GM21737 (cell line): Measurements from ENCODE around the gene SDS.

ENCODE experiments used
- ATAC-seq: cut with Tn5 transposase; IDR thresholded peaks from one replicate; pipeline ENCODE4 v1.9.1; 2021; ENCODE audit warnings: mild to moderate bottlenecking, moderate library complexity; ENCODE audit not compliant: unreplicated experiment

SDS gene

DNA sequence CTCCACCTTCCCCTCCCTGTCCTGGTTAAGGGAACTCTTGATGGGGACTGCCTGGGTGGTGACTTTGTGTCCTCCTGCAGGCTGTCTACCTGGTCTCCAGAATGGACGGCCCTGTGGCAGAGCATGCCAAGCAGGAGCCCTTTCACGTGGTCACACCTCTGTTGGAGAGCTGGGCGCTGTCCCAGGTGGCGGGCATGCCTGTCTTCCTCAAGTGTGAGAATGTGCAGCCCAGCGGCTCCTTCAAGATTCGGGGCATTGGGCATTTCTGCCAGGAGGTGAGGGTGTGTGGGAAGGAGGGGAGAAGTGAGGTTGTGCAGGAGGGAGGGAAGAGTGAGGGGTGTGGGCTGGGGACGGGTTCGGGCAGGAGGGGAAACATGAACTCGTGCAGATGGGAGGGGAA is 24.2 kb upstream of the SDS start:
- ATAC-seq = no peak

DNA sequence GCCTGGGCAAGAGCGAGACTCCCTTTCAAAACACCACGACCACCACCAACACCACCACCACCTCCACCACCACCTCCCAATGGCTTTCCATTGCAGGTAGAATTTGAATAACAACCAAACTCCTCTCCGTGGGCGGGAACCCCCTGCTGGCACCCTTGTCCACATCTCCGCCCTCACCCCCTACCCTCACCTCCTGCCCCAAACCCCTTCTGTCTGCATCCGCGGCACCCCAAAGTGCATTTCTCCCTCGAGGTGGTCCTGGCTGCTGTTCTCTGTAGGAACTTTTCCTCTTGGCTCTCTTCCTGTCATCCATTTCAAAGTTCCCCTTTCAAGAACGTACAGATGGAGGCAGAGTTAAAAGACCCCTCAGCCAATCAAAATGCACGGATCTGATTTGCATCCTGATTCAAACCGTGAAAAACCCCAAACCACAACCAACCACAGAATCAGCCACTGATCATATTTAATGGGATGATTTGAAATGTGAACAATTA is 22.3 kb upstream of the SDS start:
- ATAC-seq = no peak

DNA sequence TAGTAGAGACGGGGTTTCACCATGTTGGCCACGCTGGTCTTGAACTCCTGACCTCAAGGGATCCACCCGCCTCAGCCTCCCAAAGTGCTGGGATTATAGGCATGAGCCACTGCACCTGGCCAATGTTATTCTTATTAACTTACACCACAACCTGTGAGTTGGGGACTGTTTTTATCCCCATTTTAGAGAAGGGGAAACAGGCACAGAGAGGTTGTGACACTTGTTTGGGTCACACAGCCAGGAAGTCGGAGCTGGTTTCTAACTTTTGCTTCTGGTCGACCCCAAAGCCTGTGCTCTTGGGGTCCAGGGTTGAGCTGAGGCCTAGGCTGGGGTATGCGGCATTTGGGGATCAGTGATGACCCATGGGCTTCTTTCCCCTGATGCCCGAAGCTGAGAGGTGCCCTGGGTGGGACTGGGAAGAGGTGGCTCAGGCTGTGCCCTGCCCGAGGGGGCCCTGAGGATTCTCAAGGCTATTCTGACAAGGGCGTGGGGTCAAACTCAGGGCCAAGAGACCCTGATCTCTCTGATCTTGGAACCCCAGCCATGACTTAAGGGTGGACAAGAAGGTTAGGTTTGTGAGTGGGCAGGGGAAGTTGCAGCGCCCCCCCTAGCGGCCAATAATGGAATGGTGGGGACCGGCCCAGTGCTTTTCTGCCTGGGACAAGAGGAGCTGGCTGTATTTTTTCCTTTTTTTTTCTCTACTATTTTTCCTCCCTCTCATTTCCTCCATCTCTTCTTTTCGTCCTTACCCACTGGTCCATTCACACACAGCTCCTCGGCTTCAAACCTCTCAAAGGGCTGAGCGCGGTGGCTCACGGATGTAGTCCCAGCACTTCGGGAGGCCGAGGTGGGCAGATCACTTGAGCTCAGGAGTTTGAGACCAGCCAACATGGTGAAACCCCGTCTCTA is 21.5 kb upstream of the SDS start:
- ATAC-seq = no peak

DNA sequence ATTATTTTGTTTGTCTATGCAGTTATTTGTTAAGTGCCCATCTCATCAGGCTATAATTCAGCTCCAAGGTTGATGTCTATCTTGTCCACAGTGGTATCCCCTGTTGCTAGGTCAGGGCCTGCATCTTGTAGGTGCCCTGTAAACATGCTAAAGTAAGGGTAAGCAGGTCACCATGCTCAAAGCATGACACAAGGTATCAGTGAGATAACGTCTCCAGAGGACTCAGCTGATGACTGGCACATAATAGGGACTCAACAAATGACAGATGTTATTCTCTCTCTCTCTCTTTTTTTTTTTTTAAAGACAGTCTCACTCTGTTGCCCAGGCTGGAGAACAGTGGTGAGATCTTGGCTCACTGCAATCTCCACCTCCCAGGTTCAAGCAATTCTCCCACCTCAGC is 20.8 kb upstream of the SDS start:
- no peak for ATAC-seq

DNA sequence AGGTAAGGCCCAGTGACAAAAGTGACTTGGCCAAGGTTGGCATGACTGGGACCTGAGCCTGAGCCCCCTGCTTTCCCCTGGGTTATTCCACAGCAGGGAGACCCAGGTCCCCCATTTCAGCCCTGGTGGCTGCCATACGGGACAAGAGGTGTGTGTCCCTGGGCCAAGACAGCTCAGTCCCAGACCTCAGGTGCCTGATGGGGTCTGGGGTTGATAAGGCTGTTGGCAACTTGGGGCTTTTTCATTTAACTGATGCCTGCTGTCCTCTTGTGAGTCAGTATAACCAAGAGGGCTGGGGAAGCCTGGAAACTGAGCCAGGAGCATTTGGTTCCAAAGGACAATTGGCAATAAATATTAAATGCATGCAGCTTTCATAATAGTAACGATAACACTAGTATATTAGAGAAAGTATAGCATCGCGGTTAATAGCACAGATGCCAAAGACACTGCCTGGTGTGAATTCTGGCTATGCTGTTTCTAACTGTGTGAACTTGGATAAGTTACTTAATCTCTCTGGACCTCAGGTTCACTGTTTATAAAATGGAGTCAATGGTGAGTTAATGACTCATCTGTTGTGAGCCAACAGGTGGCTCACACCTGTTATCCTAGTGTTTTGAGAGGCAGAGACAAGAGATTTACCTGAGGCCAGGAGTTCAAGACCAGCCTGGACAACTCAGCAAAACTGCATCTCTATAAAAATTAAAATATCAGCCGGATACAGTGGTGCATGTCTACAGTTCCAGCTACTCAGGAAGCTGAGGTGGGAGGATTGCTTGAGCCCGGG is 19.4 kb upstream of the SDS start:
- ATAC-seq = no peak

DNA sequence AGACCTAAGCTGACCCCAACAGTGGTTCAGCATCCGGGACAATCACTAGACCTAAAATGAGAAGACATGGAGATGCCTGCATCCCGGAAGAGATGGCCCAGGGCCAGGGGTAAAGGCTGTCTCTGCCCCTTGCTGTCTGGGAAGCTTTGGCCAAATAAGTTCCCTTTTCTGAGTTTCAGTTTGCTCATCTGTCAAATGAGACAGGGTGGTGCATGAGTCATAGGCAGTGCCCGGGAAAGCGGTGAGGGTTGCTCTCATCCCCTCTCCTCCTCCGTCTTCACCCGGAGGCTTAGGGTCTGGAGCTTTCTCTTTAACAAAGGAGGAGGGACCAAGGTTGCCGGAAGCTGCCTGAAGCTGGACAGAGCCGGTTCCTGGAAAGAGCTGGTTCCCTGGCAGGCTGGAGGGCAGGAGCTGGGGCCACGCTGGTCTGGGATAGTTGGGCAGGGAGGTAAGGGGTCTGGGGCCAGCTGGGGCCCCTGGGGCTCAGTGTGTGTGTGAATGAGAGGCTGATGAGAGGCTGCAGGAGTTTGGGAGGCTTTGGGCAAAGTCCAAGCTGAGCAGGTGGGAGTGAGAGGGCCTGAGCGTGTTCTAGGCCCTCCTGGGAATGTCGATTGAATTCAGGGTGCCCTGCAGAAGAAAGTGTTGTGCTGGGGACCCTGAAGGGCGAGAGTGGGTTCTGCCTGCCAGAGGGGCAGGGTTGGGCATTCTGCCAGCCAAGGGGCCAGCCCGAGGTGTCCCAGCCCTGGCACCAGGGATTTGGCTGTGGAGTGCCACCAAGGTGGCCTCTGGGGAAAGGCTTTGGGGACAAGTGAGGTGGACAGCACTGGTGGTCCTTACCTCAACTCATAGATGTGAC is 18.6 kb upstream of the SDS start, which contains the start of gene SDSL:
Gene SDSL, plus strand, starts transcription at position 351 of the 856 bp plus-strand sequence. CDS start 5,603 bp downstream, outside the sequence.
- ATAC-seq = peak; percentile 88

DNA sequence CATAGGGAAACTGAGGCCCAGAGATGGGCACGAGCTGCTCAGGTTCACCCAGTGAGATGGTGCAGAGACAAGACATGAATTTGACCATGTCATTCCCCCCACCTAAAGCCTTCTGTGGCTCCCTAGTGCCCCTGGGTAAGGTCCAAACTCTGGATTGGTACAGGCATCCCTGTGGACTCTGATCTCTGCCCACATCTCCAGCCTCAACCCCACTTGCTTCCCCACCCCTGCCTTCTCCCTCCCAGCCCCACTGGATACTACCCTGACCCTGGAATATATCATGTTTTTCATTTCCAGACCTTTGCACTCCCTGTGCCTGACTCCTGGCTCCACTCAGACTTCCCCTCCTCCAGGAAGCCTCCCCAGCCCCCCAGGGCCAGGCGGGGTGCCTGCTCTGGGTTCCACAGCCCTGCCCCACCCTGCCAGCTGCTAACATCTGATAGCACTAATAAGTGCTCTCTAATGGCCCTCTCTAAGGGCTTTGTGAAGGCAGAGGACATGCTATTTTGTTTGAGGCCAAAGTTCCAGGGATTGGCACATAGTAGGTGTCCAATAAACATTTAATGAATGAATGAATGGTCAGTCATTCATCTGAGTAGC is 17.4 kb upstream of the SDS start:
- ATAC-seq = no peak

DNA sequence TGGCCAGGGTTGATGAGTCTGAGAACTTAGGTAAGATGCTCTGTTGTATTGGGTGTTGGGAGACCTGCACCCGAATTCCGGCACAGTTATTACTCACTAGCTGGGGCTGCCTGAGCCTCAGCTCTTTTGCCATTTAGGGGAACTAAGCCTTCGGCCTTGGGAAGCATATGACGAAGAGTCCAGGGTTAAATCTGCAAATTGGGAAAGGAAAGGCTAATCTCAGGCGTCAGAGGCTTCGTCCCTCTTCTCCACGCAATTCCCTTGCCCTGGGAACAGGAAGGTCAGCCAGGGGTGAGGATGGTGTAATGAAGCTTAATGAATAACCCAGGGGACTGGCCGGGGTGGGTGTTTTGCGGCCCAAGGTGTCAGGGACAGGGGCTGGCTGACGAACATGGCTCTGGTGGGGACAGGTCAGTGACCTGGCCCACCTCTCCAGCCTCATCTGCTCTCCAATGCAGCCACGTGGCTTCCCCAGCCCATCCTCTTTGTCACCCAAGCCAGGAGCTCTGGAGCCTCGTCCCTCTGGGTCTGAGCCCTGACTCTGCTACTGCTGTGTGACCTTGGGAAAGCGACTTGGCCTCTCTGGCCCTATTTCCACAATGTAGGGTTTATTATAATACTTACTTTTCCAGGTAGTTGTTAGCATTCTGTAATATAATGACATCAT is 14.7 kb upstream of the SDS start:
- no peak for ATAC-seq

DNA sequence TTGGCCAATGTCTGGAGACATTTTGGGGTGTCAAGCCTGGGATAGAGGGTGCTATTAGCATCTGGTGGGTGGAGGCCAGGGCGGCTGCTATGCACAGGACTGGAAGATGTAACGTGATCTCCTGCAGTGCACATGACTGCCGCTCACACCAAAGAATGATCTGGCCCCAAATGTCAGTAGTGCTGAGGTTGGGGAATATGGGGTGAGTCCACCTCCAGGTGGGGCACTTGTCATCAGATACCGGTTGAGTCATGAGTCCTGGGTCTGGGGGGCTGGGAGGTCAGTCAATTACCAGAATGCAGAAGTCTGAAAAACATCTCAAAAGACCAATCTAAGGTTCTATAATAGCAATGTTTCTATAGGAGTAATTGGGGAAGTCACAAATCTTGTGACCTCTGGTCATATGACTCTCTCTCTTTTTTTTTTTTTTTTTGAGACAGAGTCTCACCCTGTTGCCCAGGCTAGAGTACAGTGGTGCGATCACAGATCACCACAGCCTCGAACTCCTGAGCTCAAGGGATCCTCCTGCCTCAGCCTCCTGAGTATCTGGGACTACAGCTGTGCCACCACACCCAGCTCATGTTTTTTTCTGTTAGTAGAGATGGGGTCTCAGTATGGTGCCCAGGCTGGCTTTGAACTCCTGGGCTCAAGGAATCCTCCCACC is 12.5 kb upstream of the SDS start:
- ATAC-seq = no peak

DNA sequence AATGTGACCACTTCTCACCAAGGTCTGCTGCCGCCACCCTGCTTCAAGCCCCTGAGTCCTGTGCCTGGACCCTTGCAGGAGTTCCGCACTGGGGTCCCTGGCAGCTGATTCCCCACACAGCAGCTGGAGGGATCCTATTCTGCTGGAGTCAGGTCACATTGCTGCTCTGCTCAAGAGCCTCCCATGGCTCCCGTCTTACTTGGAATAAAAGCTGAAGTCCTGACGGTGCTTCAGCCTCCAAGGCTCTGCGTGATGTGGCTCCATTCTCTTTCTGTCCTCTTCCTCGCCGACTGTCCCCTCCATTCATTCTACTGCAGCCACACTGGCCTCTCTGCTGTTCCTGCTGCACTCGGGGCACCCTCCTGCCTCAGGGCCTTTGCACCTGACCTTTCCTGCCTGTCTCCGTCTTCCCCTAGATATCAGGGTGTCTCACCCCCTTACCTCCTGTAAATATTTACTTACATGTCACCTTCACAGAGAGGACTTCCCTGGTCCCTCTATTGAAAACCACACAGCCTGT is 10.9 kb upstream of the SDS start:
- no peak for ATAC-seq

DNA sequence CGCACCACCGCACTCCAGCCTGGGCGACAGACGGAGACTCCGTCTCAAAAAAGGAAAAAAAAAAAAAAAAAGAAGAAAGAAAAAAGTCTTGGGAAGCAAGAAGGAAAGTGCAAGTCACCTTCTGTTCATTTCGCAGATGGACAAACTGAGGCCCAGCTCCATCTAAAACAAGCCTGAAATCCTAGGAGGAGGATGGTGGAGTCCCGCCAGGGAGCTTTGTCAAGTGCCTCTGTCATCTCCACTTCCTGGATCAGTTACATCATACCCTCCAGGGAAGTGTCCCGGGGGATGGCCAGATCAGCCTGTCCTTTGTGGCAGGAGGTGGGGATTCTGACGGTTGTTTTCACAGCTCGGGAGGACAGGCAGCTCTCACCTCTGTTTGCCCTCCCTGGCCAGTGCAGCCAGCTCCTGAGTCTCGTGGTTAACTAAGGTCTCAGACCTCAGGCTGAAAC is 9.8 kb upstream of the SDS start:
- no peak for ATAC-seq

DNA sequence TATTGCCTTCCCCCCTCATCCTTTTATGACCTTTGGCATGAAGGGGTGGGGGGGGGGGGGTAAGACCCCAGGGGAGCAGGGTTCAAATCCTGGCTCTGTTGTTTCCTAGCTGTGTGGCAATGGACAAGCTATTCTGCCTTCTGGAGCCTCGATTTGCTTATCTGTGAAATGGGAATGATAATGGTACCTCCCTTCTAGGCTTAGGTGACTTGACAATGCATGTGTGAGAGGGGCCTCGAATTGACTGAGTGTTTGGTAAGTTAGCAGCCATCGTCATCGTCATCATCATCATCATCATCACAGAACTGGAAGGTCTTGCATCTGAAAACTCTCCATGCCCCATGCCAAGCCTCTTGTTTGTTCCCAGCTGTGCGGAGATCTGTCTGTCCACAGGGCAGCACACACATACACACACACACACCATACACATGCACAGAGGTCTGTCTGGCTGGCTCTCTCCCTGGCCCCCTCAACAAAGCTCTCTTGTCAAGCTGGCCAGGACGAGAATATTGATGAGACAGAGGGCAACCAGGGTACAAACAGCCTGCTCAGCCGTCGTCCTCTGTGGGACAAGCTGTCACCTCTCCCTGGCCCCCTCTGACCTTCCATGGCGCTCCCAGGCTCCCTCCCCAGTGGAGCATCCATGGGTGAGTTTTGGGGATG is 5.9 kb upstream of the SDS start:
- no peak for ATAC-seq

DNA sequence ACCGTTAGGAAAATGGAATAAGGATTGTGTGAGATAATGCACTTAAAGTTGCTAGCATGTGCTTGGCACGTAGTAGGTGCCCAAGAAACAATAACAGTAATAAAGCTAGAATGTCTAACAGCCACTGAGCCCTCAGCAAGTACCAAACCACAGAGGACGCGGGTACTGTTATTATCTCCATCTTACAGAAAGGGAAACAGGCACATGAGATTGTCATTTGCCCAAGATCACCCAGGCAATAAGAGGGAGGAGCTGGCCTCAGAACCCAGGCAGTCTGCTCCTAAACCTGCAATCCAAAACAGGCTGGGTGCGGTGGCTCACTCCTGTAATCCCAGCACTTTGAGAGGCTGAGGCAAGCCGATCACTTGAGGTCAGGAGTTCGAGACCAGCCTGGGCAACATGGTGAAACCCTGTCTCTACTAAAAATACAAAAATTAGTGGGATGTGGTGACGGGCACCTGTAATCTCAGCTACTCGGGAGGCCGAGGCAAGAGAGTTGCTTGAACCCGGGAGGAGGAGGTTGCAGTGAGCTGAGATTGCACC is 5.1 kb upstream of the SDS start:
- no peak for ATAC-seq

DNA sequence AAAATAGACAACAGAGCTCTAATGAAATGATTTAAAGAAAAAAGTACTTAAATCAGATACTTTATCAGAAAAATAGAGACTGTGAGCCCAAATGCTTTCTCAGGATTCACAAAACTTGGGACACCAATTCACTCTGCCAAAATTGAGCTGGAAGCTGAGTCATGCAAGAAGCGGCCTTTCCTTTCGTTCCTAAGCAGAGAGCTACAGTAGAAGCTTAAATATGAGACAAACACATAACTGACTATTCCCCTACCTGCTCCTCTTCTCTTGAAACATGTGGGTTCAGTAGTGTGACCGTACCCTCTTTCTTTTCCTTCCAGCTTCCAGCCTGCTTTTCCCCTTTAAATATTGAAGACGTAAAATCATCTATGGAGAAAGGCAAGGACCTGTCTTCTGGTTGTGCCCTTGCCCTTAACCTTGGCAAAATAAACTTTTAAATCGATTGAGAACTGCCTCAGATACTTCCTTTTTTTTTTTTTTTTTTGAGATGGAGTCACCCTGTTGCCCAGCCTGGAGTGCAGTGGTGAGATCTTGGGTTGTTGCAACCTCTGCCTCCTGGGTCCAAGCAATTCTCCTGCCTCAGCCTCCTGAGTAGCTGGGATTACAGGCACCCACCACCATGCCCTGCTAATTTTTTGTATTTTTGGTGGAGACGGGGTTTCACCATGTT is 4.4 kb upstream of the SDS start:
- ATAC-seq = no peak

DNA sequence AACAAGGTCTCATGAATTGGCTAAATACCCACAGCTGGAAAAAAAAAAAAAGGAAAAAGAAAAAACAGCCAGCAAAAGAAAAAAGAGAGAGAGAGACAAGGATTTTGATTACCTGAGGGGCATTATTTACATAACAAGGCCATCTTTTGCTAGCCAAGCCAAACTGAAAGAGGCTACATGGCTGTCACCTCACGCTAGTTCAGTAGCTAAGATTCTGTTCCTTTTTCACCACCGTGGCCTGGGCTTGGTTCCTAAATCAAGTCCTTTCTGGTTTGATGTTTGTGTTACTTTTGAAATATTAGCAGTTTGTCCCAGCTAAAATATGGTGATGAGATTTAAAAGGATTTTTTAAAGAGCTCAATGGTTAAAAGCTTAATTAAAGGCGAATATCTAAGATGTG is 2.0 kb upstream of the SDS start:
- ATAC-seq = no peak

DNA sequence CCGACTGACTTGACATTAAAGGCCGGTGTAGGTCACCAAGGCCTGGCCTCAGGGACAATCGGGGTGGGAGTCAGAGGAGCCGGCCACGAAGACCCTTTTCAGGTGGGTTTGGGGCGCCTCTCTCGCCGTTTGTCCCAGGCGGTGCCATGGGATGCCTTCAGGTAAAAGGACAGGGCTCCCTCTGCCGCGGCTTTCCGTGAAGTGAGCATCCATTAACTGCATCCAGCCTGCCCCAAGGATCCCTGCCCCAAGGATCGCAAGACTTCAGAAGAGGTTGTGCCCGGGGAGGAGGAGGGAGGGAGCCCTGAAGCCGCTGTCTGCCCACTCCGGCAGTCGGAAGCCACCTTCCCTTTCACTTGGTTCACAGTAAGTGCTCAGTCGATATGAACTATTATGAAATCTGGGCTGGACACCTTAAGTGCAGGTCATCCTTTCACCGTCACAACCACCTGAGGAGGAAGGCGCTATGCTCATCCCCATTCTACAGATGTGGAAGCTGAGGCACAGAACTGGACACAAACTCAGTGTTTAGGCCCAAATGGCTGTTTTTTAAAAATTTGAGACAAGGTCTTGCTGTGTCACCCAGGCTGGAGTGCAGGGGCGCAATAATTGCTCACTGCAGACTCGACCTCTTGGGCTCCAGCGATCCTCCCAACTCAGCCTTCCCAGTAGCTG is 964 bp downstream of the SDS start:
- no peak for ATAC-seq
